ENCODE data around the gene ENC1. TPM values are rescaled to one million over a fixed set of nuclear protein-coding genes. Genes with fewer than 3 reads are reported as not detected.

Gene ENC1
- polyA plus RNA-seq, 3 donors = 6.9 to 9.9 (median 9.6) TPM

- Histone ChIP-seq H2AFZ (ENCODE audit: insufficient read depth, low read depth, low read length, poor library complexity, severe bottlenecking) (no peak overlapping the region), H3K4me3 (replicated peaks in 1 of 3; ENCODE audit: low read depth in 2 of 3, low read length in 3 of 3) (no peak overlapping the region), H3K27me3 (ENCODE audit: control insufficient read depth in 2 of 2, insufficient read depth in 2 of 2, low read length in 2 of 2) (no peaks in the 10 kb centered on the region), H3K36me3 (replicated peaks in 1 of 2; ENCODE audit: control insufficient read depth in 1 of 2, insufficient read depth in 2 of 2, low read length in 2 of 2) (peaks cover 26 to 31% of the 10 kb centered on the region in 2 donors), H4K20me1 (ENCODE audit: insufficient read depth, low read length) (peaks cover 56% of the 10 kb centered on the region), H3K27ac (ENCODE audit: low read depth in 1 of 2, low read length in 2 of 2) (no peak overlapping the region), H3K79me2 (ENCODE audit: insufficient read depth, low read length) (peaks cover 72% of the 10 kb centered on the region), H3K9me3 (replicated peaks in 1 of 2; ENCODE audit: control insufficient read depth in 1 of 2, insufficient read depth in 1 of 2, low read length in 2 of 2) (no peaks in the 10 kb centered on the region), H3K4me1 (ENCODE audit: control insufficient read depth in 1 of 2, insufficient read depth in 2 of 2, low read length in 2 of 2) (peaks cover 40 to 58% of the 10 kb centered on the region in 2 donors), H3K4me2 (replicated peaks; ENCODE audit: extremely low read depth, low read length, poor library complexity, severe bottlenecking) (no peak overlapping the region), H3K9ac (ENCODE audit: insufficient read depth, low read length, poor library complexity, severe bottlenecking) (no peak overlapping the region)
- TF ChIP-seq CTCF (IDR thresholded peaks at IDR 0.05) = no peak
- WGBS (ENCODE audit: insufficient coverage) = 97% methylated on average over 9 of the region's 12 CpGs
- no peaks in the 10 kb centered on the region for H3K9me3 Mint-ChIP-seq
- H3K36me3 Mint-ChIP-seq = peaks cover 33 to 45% of the 10 kb centered on the region in 2 donors
- intact Hi-C loops (cut with micrococcal nuclease) = no loop called here
- H3K4me1 Mint-ChIP-seq = peaks cover 63% of the 10 kb centered on the region
- H3K27ac Mint-ChIP-seq = peak overlapping the region in 1 of 7 donors; percentile 32
- no peak for DNase-seq
- no peaks in the 10 kb centered on the region for H3K27me3 Mint-ChIP-seq (ENCODE audit: low read depth in 3 of 3)
- H3K4me3 Mint-ChIP-seq = no peak overlapping the region
Measured at GRCh38 chr5:74636149-74636548, 4.4 kb downstream of the ENC1 start.

GRCh38 chr5:74634611-74635286 lies 5.8 kb downstream of the ENC1 start:
- no peaks in the 10 kb centered on the region for H3K9me3 Mint-ChIP-seq
- Histone ChIP-seq H3K4me1 (ENCODE audit: control insufficient read depth in 1 of 2, insufficient read depth in 2 of 2, low read length in 2 of 2) (peaks cover 51 to 62% of the 10 kb centered on the region in 2 donors), H3K9me3 (replicated peaks in 1 of 2; ENCODE audit: control insufficient read depth in 1 of 2, insufficient read depth in 1 of 2, low read length in 2 of 2) (no peaks in the 10 kb centered on the region), H2AFZ (ENCODE audit: insufficient read depth, low read depth, low read length, poor library complexity, severe bottlenecking) (no peak overlapping the region), H3K27me3 (ENCODE audit: control insufficient read depth in 2 of 2, insufficient read depth in 2 of 2, low read length in 2 of 2) (no peaks in the 10 kb centered on the region), H3K36me3 (replicated peaks in 1 of 2; ENCODE audit: control insufficient read depth in 1 of 2, insufficient read depth in 2 of 2, low read length in 2 of 2) (peaks cover 26 to 36% of the 10 kb centered on the region in 2 donors), H3K4me2 (replicated peaks; ENCODE audit: extremely low read depth, low read length, poor library complexity, severe bottlenecking) (no peak overlapping the region), H3K9ac (ENCODE audit: insufficient read depth, low read length, poor library complexity, severe bottlenecking) (no peak overlapping the region), H3K79me2 (ENCODE audit: insufficient read depth, low read length) (peaks cover 85% of the 10 kb centered on the region), H3K27ac (ENCODE audit: low read depth in 1 of 2, low read length in 2 of 2) (no peak overlapping the region), H3K4me3 (replicated peaks in 1 of 3; ENCODE audit: low read depth in 2 of 3, low read length in 3 of 3) (no peak overlapping the region), H4K20me1 (ENCODE audit: insufficient read depth, low read length) (peaks cover 56% of the 10 kb centered on the region)
- no peak for DNase-seq
- TF ChIP-seq CTCF (IDR thresholded peaks at IDR 0.05) = no peak
- H3K27ac Mint-ChIP-seq = peak overlapping the region in 2 of 7 donors; percentile 25 to 29
- intact Hi-C loops (cut with micrococcal nuclease) = no loop called here
- H3K36me3 Mint-ChIP-seq = peaks cover 35 to 53% of the 10 kb centered on the region in 2 donors
- WGBS (ENCODE audit: insufficient coverage) = 98% methylated on average over 15 of the region's 16 CpGs
- peaks cover 72% of the 10 kb centered on the region for H3K4me1 Mint-ChIP-seq
- no peaks in the 10 kb centered on the region for H3K27me3 Mint-ChIP-seq (ENCODE audit: low read depth in 3 of 3)
- H3K4me3 Mint-ChIP-seq = no peak overlapping the region
